Measurements from ENCODE around the gene EME1.

The EME1 gene

DNA sequence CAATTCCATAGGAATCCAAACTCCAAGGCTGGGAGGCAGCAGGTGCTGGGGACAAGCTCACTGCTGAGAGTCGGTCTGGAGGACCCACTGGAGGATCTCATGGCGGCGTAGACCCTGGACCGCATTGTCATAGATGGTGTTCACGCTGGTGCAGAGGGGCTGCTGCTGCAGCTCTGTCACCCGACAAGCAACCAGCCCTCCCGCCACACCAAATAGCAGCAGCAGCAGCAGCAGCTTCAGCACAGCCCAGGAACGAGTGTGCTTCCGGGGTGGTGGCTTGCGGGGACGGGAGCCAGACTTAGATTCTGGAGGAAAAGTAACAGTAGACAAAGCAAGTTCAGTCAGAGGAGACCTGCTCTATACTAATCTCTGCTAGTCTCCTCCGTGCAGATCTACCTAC is 9.9 kb downstream of the EME1 start:
- no peak overlapping the region for H3K4me3 ChIP-seq (ENCODE audit: low read depth, low read length)
- TF ChIP-seq, protein P1, sequence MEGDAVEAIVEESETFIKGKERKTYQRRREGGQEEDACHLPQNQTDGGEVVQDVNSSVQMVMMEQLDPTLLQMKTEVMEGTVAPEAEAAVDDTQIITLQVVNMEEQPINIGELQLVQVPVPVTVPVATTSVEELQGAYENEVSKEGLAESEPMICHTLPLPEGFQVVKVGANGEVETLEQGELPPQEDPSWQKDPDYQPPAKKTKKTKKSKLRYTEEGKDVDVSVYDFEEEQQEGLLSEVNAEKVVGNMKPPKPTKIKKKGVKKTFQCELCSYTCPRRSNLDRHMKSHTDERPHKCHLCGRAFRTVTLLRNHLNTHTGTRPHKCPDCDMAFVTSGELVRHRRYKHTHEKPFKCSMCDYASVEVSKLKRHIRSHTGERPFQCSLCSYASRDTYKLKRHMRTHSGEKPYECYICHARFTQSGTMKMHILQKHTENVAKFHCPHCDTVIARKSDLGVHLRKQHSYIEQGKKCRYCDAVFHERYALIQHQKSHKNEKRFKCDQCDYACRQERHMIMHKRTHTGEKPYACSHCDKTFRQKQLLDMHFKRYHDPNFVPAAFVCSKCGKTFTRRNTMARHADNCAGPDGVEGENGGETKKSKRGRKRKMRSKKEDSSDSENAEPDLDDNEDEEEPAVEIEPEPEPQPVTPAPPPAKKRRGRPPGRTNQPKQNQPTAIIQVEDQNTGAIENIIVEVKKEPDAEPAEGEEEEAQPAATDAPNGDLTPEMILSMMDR (IDR thresholded peaks at IDR 0.05; ENCODE audit: borderline replicate concordance, insufficient read depth, low read depth, low read length): no peak

DNA sequence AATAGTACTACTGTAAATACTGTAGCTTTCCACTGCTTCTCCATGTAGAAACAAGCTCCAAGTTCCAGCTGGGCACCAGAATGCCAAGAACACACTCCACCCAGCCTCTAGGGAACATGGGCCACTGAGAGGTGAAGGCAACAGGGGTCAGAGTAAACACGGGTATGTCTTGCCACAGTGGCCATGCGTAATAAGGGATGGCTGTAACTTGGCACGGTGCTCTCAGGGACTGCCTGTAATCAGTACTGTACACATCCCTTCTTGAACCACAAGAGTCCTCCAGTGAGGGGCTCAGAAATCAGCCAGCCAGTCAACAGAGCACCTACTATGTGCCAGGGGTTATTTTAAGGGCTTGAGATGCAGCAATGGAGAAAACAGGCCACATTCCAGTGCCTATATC is 13.5 kb downstream of the EME1 start:
- TF ChIP-seq, protein P1 (IDR thresholded peaks at IDR 0.05; ENCODE audit: borderline replicate concordance, insufficient read depth, low read depth, low read length): no peak
- no peak overlapping the region for H3K4me3 ChIP-seq (ENCODE audit: low read depth, low read length)

DNA sequence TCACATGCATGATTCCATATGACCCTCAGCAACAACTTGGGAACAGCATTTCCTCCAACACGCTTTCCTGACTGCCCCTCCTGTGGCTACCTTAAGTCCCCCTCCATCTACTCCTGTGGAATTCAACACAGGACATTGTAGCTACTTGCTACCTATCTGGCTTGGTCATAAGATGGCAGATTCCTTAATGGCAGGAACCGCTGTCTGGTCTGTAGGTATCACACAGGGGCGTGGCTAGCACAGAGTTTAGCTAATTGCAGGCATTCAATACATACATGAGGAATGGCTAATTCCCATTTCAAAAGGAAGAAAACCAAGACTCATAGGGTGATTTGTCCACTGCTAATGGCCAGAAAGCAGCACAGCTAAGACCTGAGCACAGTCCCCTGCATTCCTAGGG is 15.7 kb downstream of the EME1 start:
- H3K4me3 ChIP-seq (ENCODE audit: low read depth, low read length): no peak overlapping the region
- TF ChIP-seq, protein P1 (IDR thresholded peaks at IDR 0.05; ENCODE audit: borderline replicate concordance, insufficient read depth, low read depth, low read length): no peak

DNA sequence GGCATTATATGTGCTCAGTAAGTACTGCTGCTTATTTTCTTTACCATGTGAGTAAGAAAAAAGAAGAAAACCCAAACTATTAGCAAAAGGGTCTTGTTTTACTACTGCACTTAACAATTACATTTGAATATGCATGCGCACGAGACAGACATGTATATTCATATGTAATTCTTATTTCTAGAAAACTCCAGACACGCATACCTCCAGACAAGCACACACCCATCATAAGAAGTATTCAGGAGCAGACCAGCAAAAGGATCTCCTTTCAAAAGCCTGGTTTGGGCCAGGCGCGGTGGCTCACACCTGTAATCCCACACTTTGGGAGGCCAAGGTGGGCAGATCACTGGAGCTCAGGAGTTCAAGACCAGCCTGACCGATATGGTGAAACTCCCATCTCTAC is 16.5 kb downstream of the EME1 start:
- TF ChIP-seq, protein P1 (IDR thresholded peaks at IDR 0.05; ENCODE audit: borderline replicate concordance, insufficient read depth, low read depth, low read length): no peak
- no peak overlapping the region for H3K4me3 ChIP-seq (ENCODE audit: low read depth, low read length)

DNA sequence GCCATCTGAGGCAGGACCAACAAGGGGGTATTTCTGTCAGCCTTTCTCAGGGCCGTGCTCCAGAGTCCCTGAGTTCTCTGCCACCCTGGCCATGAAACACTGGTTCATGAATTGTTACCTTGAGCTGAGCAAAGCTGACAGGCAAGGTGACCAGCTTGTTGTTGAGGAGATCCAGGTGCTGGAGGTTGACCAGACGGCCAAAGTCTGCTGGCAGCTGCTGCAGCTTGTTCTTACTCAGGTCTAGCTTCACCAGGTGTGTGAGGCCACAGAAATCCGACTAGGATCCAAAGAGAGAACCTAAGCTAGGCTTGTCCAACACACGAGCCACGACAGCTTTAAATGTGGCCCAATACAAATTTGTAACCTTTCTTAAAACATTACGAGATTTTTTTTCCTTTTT is 19.6 kb downstream of the EME1 start:
- TF ChIP-seq, protein P1 (IDR thresholded peaks at IDR 0.05; ENCODE audit: borderline replicate concordance, insufficient read depth, low read depth, low read length): no peak

DNA sequence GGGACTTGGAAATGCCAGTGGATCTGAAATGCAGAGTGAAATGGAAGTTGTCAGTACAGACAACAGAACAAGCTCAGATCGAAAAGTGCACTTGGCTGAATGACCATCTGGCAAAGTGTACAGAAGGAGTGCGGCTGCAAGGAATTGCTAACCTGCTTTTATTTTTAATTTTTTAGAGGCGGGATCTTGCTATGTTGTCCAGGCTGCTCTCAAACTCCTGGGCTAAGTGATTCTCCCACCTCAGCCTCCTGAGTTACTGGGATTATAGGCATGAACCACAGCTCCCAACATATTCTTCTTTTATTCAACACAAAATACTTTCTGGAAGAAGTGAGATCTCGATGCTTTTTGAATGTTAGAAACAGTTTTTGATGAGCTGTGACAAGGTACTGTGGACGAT is 20.7 kb downstream of the EME1 start:
- H3K4me3 ChIP-seq (ENCODE audit: low read depth, low read length): no peak overlapping the region
- TF ChIP-seq, protein P1 (IDR thresholded peaks at IDR 0.05; ENCODE audit: borderline replicate concordance, insufficient read depth, low read depth, low read length): no peak

More for the DNA sequence above, 19.6 kb downstream of the EME1 start:
- no peak overlapping the region for H3K4me3 ChIP-seq (ENCODE audit: low read depth, low read length)

DNA sequence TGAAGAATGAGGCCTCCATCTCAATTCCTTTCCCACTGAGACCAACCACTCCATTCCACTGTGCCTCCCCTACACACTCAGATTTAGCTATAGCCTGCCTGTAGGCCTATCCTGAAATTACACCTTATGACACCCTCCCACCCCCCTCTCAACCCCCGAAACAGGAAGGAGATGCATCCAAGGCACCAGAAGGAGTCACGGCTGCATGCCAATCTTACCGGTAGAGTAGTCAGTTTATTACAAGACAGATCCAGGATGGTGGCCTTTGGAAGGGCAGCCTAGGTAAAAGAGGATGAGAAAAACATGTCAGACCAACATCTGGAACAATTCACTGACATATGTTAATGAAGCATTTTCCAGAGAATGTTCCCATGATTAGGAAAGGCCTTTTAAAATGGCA is 21.7 kb downstream of the EME1 start:
- TF ChIP-seq, protein P1 (IDR thresholded peaks at IDR 0.05; ENCODE audit: borderline replicate concordance, insufficient read depth, low read depth, low read length): no peak
- H3K4me3 ChIP-seq (ENCODE audit: low read depth, low read length): no peak overlapping the region
